Astrocyte (in vitro differentiated cells and primary cell): ENCODE results near the gene CDCA4. TPM values are rescaled to one million over a fixed set of nuclear protein-coding genes. Genes with fewer than 3 reads are reported as not detected.

ENCODE experiments used
- DNase-seq: peaks from one replicate; pipeline ENCODE4 v3.0.0-alpha.2; 2010; ENCODE audit warnings: low read depth
- FAIRE-seq: peaks from 2 replicates; lab custom pipeline; 2011; peaks lifted over from hg19 to GRCh38; lab: Jason Lieb, UNC
- H2AFZ ChIP-seq: 2 replicates; pipeline ENCODE4 v1.6.0; 2012; ENCODE audit warnings: low read depth, low read length, inconsistent platforms
- H3K27ac ChIP-seq: 2 replicates; pipeline ENCODE4 v1.5.1; 2011; ENCODE audit warnings: low read depth, low read length, inconsistent platforms
- H3K27me3 ChIP-seq: 2 replicates; pipeline ENCODE4 v1.6.0; 2011; ENCODE audit warnings: low read length, inconsistent platforms; ENCODE audit not compliant: insufficient read depth
- H3K36me3 ChIP-seq: 2 replicates; pipeline ENCODE4 v1.5.1; 2011; ENCODE audit warnings: low read length, inconsistent platforms; ENCODE audit not compliant: insufficient read depth
- H3K4me1 ChIP-seq: 2 replicates; pipeline ENCODE4 v1.5.1; 2011; ENCODE audit warnings: low read length, inconsistent platforms; ENCODE audit not compliant: insufficient read depth
- H3K4me2 ChIP-seq: 2 replicates; pipeline ENCODE4 v1.6.0; 2012; ENCODE audit warnings: low read length, inconsistent platforms
- H3K4me3 ChIP-seq: 2 replicates; pipeline ENCODE4 v1.5.1; 2011; ENCODE audit warnings: low read depth, mild to moderate bottlenecking, low read length, inconsistent platforms; ENCODE audit not compliant: insufficient read depth
- H3K79me2 ChIP-seq: 2 replicates; pipeline ENCODE4 v1.6.0; 2012; ENCODE audit warnings: mild to moderate bottlenecking, low read length, inconsistent platforms; ENCODE audit not compliant: insufficient read depth
- H3K9ac ChIP-seq: 2 replicates; pipeline ENCODE4 v1.6.0; 2012; ENCODE audit warnings: mild to moderate bottlenecking, low read length, inconsistent platforms
- H3K9me3 ChIP-seq: 2 replicates; pipeline ENCODE4 v1.5.1; 2012; ENCODE audit warnings: low read depth, mild to moderate bottlenecking, low read length, inconsistent platforms; ENCODE audit not compliant: insufficient read depth
- H4K20me1 ChIP-seq: 2 replicates; pipeline ENCODE4 v1.6.0; 2012; ENCODE audit warnings: low read length, inconsistent platforms; ENCODE audit not compliant: insufficient read depth
- H3K27ac Mint-ChIP-seq: one replicate; pipeline ENCODE4 v1.8.0; 2021; ENCODE audit warnings: mild to moderate bottlenecking, mixed read lengths; ENCODE audit not compliant: unreplicated experiment
- H3K27me3 Mint-ChIP-seq: one replicate; pipeline ENCODE4 v1.8.0; 2021; ENCODE audit warnings: low read depth, mixed read lengths; ENCODE audit not compliant: unreplicated experiment
- H3K36me3 Mint-ChIP-seq: one replicate; pipeline ENCODE4 v1.8.0; 2021; ENCODE audit warnings: low read depth, mixed read lengths; ENCODE audit not compliant: unreplicated experiment
- H3K4me1 Mint-ChIP-seq: one replicate; pipeline ENCODE4 v1.8.0; 2021; ENCODE audit warnings: low read depth, mixed read lengths; ENCODE audit not compliant: unreplicated experiment
- H3K4me3 Mint-ChIP-seq: one replicate; pipeline ENCODE4 v1.8.0; 2021; ENCODE audit warnings: mild to moderate bottlenecking, moderate library complexity, mixed read lengths; ENCODE audit not compliant: unreplicated experiment
- H3K9me3 Mint-ChIP-seq: one replicate; pipeline ENCODE4 v1.8.0; 2021; ENCODE audit warnings: mild to moderate bottlenecking, mixed read lengths; ENCODE audit not compliant: unreplicated experiment
- CTCF ChIP-seq: IDR thresholded peaks from 2 replicates; pipeline ENCODE4 v1.5.1; 2011; ENCODE audit warnings: low read depth, mild to moderate bottlenecking, inconsistent platforms, low read length, moderate library complexity; ENCODE audit not compliant: insufficient read depth
- EZH2 ChIP-seq: IDR thresholded peaks from 2 replicates; pipeline ENCODE4 v1.6.1; 2012; ENCODE audit warnings: mild to moderate bottlenecking, low read length, inconsistent platforms; ENCODE audit not compliant: insufficient read depth
- total RNA-seq: library from RNA; stranded (reverse); gene quantifications from 2 replicates; pipeline ENCODE4 v1.2.1, GENCODE V29; 2021

CDCA4 gene
- total RNA-seq, 1 donor from 2014 or later = 11.3 TPM

GRCh38 chr14:104968541-104969401 lies 52.1 kb downstream of the CDCA4 start:
- Mint-ChIP-seq H3K4me3 (peak overlapping the region; percentile 55), H3K36me3 (no peaks in the 10 kb centered on the region), H3K9me3 (no peaks in the 10 kb centered on the region), H3K4me1 (peaks cover 15% of the 10 kb centered on the region), H3K27me3 (peaks cover 5% of the 10 kb centered on the region), H3K27ac (peak overlapping the region; percentile 30)
- no peak for FAIRE-seq
- Histone ChIP-seq H3K36me3 (no peaks in the 10 kb centered on the region), H3K4me1 (peaks cover 62% of the 10 kb centered on the region), H3K9ac (peak overlapping the region; percentile 55), H3K79me2 (peaks cover 7% of the 10 kb centered on the region), H3K4me2 (peak overlapping the region; percentile 87), H3K4me3 (peak overlapping the region; percentile 25), H3K27me3 (no peaks in the 10 kb centered on the region), H2AFZ (no peak overlapping the region), H3K9me3 (no peaks in the 10 kb centered on the region), H3K27ac (no peak overlapping the region), H4K20me1 (peaks cover 26% of the 10 kb centered on the region)
- no peak for TF ChIP-seq EZH2
- TF ChIP-seq CTCF = no peak
- DNase-seq = peak; percentile 12

- peaks cover 7% of the 10 kb centered on the region for H3K79me2 ChIP-seq
- H3K36me3 Mint-ChIP-seq = no peaks in the 10 kb centered on the region
- peak; percentile 42 for DNase-seq
- H3K27me3 Mint-ChIP-seq = peaks cover 5% of the 10 kb centered on the region
- peaks cover 15% of the 10 kb centered on the region for H3K4me1 Mint-ChIP-seq
- H3K4me2 ChIP-seq = peak overlapping the region; percentile 87
- FAIRE-seq = no peak
- no peak overlapping the region for H2AFZ ChIP-seq
- H3K4me3 Mint-ChIP-seq = peak overlapping the region; percentile 40
- no peak overlapping the region for H3K27ac Mint-ChIP-seq
- H3K9ac ChIP-seq = peak overlapping the region; percentile 55
- H3K4me3 ChIP-seq = peak overlapping the region; percentile 25
- no peaks in the 10 kb centered on the region for H3K9me3 Mint-ChIP-seq
- no peak overlapping the region for H3K27ac ChIP-seq
- peaks cover 57% of the 10 kb centered on the region for H3K4me1 ChIP-seq
- H3K27me3 ChIP-seq = no peaks in the 10 kb centered on the region
- TF ChIP-seq EZH2 = no peak
- TF ChIP-seq CTCF = no peak
- no peaks in the 10 kb centered on the region for H3K9me3 ChIP-seq
- H4K20me1 ChIP-seq = peaks cover 26% of the 10 kb centered on the region
- no peaks in the 10 kb centered on the region for H3K36me3 ChIP-seq
These were observed 52.7 kb downstream of the CDCA4 start for GRCh38 chr14:104968153-104968527.
